OCI-M2 (cell line): ENCODE measurements around the gene ZNF267.
"Not testable (repeated sequence)": the region's sequence is repeated elsewhere in the genome, so short reads cannot be mapped to it uniquely, and the experiment has no call there.

Experiments used
- DNase-seq: peaks from one replicate; lab custom pipeline; 2025; ENCODE audit not compliant: unreplicated experiment; lab: John Stamatoyannopoulos, UW

Gene ZNF267

GRCh38 chr16:31877876-31878642, 4.5 kb downstream of the ZNF267 start:
- DNase-seq: no peak

- DNase-seq: no peak
Observed at GRCh38 chr16:31879937-31880321, 6.3 kb downstream of the ZNF267 start.

GRCh38 chr16:31880322-31880979, 6.8 kb downstream of the ZNF267 start:
- no peak for DNase-seq

GRCh38 chr16:31886227-31886626, 12.6 kb downstream of the ZNF267 start:
- no peak for DNase-seq

GRCh38 chr16:31888735-31889134, 15.1 kb downstream of the ZNF267 start:
- DNase-seq: no peak

GRCh38 chr16:31892111-31892510, 18.5 kb downstream of the ZNF267 start:
- not testable (repeated sequence) for DNase-seq

- DNase-seq: no peak
Observed at GRCh38 chr16:31893824-31894223, 20.2 kb downstream of the ZNF267 start.

- DNase-seq: no peak
Observed at GRCh38 chr16:31897283-31897682, 23.7 kb downstream of the ZNF267 start.

GRCh38 chr16:31899505-31899904, 25.9 kb downstream of the ZNF267 start:
- DNase-seq: no peak

GRCh38 chr16:31904571-31904970, 31.0 kb downstream of the ZNF267 start:
- DNase-seq: not testable (repeated sequence)

- no peak for DNase-seq
Observed at GRCh38 chr16:31913668-31914067, 40.1 kb downstream of the ZNF267 start.

- DNase-seq: no peak
Observed at GRCh38 chr16:31916056-31916488, 42.5 kb downstream of the ZNF267 start.

- no peak for DNase-seq
Observed at GRCh38 chr16:31920373-31920772, 46.8 kb downstream of the ZNF267 start.

GRCh38 chr16:31951806-31952205, 78.2 kb downstream of the ZNF267 start:
- not testable (repeated sequence) for DNase-seq

- not testable (repeated sequence) for DNase-seq
Observed at GRCh38 chr16:31952206-31952605, 78.6 kb downstream of the ZNF267 start.

- not testable (repeated sequence) for DNase-seq
Observed at GRCh38 chr16:31956221-31956620, 82.6 kb downstream of the ZNF267 start.

- not testable (repeated sequence) for DNase-seq
Observed at GRCh38 chr16:31960186-31960910, 86.7 kb downstream of the ZNF267 start.
